GM23248 (cell line): ENCODE measurements around the gene LDLRAD4.

Source experiments
- EZH2 ChIP-seq: fragments of 200-600 bp; sonication (generic); IDR thresholded peaks from 2 replicates; pipeline ENCODE4 v1.6.1; 2018; ENCODE audit warnings: antibody characterized with exemption, mild to moderate bottlenecking; ENCODE audit not compliant: insufficient read depth, poor library complexity, severe bottlenecking
- EZH2phosphoT487 ChIP-seq: fragments of 200-600 bp; sonication (generic); IDR thresholded peaks from 2 replicates; pipeline ENCODE4 v1.6.1; 2018; ENCODE audit warnings: antibody characterized with exemption, moderate library complexity, mild to moderate bottlenecking, low read depth; ENCODE audit not compliant: insufficient read depth

DNA sequence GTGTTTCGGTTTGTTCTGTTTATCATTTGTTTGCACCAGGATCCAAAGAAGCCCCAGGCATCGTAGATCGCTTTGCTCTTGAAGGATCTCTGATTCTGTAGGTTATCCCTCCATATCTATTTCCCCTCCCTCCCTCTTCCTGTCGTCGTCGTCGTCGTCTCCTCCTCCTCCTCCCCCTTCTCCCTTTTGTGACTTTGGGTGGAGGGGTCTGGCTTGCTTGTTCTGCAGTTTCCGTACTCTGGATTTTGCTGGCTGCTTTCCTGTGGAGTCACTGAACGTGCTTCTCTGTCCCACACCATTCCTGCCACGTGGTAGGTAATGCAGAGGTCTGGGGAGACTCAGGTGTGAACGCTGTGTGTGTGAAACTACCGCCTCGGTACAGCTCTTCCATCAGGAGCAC lies 225.0 kb downstream of the LDLRAD4 start:
- TF ChIP-seq EZH2 (no peak), EZH2phosphoT487 (no peak)
